ENCODE results near the gene RGS3. TPM values are rescaled to one million over a fixed set of nuclear protein-coding genes. Genes with fewer than 3 reads are reported as not detected.
A peak's percentile ranks its signal among the peaks of the same experiment; 100 is the strongest.

RGS3 gene
- total and polyA plus RNA-seq, 4 donors, result 33.5 to 54.9 (median 40.9) TPM

DNA sequence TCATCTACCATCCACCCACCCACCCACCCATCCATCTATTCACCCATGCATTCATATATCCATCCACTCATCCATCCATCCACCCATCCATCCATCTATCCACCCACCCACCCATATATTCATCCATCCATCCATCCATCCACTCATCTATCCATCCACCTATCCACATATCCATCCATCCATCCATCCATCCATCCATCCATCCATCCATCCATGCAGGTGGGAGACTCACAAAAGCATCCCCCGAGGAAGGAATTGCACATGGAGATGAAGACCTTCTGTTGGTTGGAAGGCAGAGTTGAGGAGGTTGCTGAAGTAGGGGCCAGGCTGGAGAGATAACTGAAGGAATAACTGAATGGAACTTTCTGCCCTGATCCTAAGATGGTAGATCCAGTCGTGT, 126.9 kb downstream of the RGS3 start:
- DNase-seq (ENCODE audit: low read depth in 4 of 6, low spot score in 6 of 6), result no peak
- H3K4me1 ChIP-seq (ENCODE audit: control insufficient read depth, insufficient read depth, low read length), result peaks cover 58% of the 10 kb centered on the region
- H3K27ac ChIP-seq (ENCODE audit: low read depth, low read length), result no peak overlapping the region
- 90% methylated on average over 2 of the region's 2 CpGs for WGBS (ENCODE audit: insufficient coverage)
- peaks cover 30% of the 10 kb centered on the region for H3K36me3 ChIP-seq (ENCODE audit: control insufficient read depth, insufficient read depth, low read length)
- H3K27me3 ChIP-seq (ENCODE audit: control insufficient read depth, insufficient read depth, low read length), result no peaks in the 10 kb centered on the region
- no peak overlapping the region for H3K4me3 ChIP-seq (ENCODE audit: low read depth, low read length)
- no peaks in the 10 kb centered on the region for H3K9me3 ChIP-seq (ENCODE audit: control insufficient read depth, insufficient read depth, low read length)

- Histone ChIP-seq H3K27ac (ENCODE audit: low read depth, low read length) (no peak overlapping the region), H3K4me3 (ENCODE audit: low read depth, low read length) (no peak overlapping the region), H3K9me3 (ENCODE audit: control insufficient read depth, insufficient read depth, low read length) (no peaks in the 10 kb centered on the region), H3K4me1 (ENCODE audit: control insufficient read depth, insufficient read depth, low read length) (peaks cover 63% of the 10 kb centered on the region), H3K36me3 (ENCODE audit: control insufficient read depth, insufficient read depth, low read length) (peaks cover 37% of the 10 kb centered on the region), H3K27me3 (ENCODE audit: control insufficient read depth, insufficient read depth, low read length) (no peaks in the 10 kb centered on the region)
- DNase-seq (ENCODE audit: low read depth in 4 of 6, low spot score in 6 of 6), result peak in 4 of 6 donors; percentile 60 to 88 (median 77)
- 48% methylated on average over 5 of the region's 20 CpGs for WGBS (ENCODE audit: insufficient coverage)
Observed at GRCh38 chr9:113590991-113591898, 127.7 kb downstream of the RGS3 start.

GRCh38 chr9:113591899-113592625, 128.5 kb downstream of the RGS3 start:
- peaks cover 44% of the 10 kb centered on the region for H3K36me3 ChIP-seq (ENCODE audit: control insufficient read depth, insufficient read depth, low read length)
- WGBS (ENCODE audit: insufficient coverage), result 72% methylated on average over 6 of the region's 7 CpGs
- no peaks in the 10 kb centered on the region for H3K27me3 ChIP-seq (ENCODE audit: control insufficient read depth, insufficient read depth, low read length)
- H3K9me3 ChIP-seq (ENCODE audit: control insufficient read depth, insufficient read depth, low read length), result no peaks in the 10 kb centered on the region
- H3K27ac ChIP-seq (ENCODE audit: low read depth, low read length), result no peak overlapping the region
- no peak overlapping the region for H3K4me3 ChIP-seq (ENCODE audit: low read depth, low read length)
- no peak for DNase-seq (ENCODE audit: low read depth in 4 of 6, low spot score in 6 of 6)
- H3K4me1 ChIP-seq (ENCODE audit: control insufficient read depth, insufficient read depth, low read length), result peaks cover 65% of the 10 kb centered on the region

DNA sequence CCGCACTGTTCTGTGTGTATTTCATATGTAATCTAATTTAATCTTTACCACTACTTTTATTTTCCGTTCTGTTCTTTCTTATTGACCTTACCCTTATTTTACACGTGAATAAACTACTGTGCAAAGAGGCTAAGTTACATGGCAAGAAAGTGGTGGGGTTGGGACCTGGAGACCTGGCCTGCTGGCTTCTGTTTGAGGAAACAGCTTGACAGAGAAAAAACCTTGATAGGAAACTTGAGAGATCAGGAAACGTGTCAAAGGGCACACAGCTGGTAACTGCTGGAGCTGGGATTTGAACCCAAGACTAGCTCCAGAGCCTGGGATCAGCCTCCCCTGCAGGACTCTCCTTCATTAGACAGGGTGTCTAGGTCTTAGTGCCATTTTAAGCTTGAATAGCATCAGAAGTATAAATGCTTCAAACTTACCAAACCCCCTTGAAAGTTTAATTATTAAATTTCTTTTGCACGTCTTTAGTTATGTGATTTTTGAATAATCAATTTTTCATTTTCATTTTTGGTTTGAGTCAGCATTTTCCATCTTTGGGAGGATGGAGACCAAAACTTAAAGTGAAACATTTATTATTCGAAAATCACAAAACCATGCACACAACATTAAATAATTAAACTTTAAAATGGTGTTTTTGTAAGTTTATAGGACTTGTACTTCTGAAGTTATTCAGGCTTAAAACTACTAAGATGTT, 129.5 kb downstream of the RGS3 start:
- no peak overlapping the region for H3K4me3 ChIP-seq (ENCODE audit: low read depth, low read length)
- peaks cover 47% of the 10 kb centered on the region for H3K36me3 ChIP-seq (ENCODE audit: control insufficient read depth, insufficient read depth, low read length)
- H3K9me3 ChIP-seq (ENCODE audit: control insufficient read depth, insufficient read depth, low read length), result no peaks in the 10 kb centered on the region
- no peaks in the 10 kb centered on the region for H3K27me3 ChIP-seq (ENCODE audit: control insufficient read depth, insufficient read depth, low read length)
- WGBS (ENCODE audit: insufficient coverage), result 60% methylated on average over 1 of the region's 6 CpGs
- DNase-seq (ENCODE audit: low read depth in 4 of 6, low spot score in 6 of 6), result no peak
- peak overlapping the region; percentile 84 for H3K27ac ChIP-seq (ENCODE audit: low read depth, low read length)
- H3K4me1 ChIP-seq (ENCODE audit: control insufficient read depth, insufficient read depth, low read length), result peaks cover 65% of the 10 kb centered on the region

DNA sequence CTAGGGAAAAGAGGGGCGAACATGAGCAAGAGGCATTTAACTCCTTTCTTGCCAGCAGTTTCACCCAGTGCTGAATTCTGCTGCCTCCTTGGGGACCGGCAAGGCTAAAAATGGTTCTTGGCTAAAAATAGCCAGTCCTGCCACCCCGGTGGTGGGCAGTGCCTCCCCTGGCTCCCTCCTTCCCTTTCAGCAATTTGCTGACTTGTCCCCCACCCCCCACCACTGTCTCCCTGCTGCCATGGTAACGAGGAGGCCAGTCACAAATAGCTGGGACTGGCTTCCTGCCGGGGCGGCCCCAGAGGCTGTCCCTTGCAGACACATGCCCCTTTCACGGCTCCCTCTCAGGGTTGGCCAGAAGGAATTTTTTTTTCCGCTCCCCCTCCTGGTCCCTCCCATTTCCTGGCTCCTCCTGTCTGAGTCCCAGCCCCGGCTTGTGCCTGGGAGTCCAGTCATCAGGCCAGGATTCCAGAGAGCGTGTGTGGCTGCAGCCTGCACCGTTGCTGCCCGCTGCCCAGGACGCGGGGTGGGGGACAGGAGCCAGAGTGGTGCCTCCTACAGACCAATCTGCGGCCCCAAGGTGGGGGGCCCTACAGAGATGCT, 130.3 kb downstream of the RGS3 start:
- peak overlapping the region; percentile 49 for H3K4me3 ChIP-seq (ENCODE audit: low read depth, low read length)

GRCh38 chr9:113594484-113595299, 131.2 kb downstream of the RGS3 start:
- 41% methylated on average over 19 of the region's 19 CpGs for WGBS (ENCODE audit: insufficient coverage)
- no peaks in the 10 kb centered on the region for H3K27me3 ChIP-seq (ENCODE audit: control insufficient read depth, insufficient read depth, low read length)
- DNase-seq (ENCODE audit: low read depth in 4 of 6, low spot score in 6 of 6), result no peak
- peaks cover 68% of the 10 kb centered on the region for H3K4me1 ChIP-seq (ENCODE audit: control insufficient read depth, insufficient read depth, low read length)
- H3K27ac ChIP-seq (ENCODE audit: low read depth, low read length), result peak overlapping the region; percentile 70
- H3K36me3 ChIP-seq (ENCODE audit: control insufficient read depth, insufficient read depth, low read length), result peaks cover 47% of the 10 kb centered on the region
- H3K4me3 ChIP-seq (ENCODE audit: low read depth, low read length), result peak overlapping the region; percentile 49
- H3K9me3 ChIP-seq (ENCODE audit: control insufficient read depth, insufficient read depth, low read length), result no peaks in the 10 kb centered on the region

More for the DNA sequence above, 130.3 kb downstream of the RGS3 start:
- Histone ChIP-seq H3K27ac (ENCODE audit: low read depth, low read length) (peak overlapping the region; percentile 84), H3K9me3 (ENCODE audit: control insufficient read depth, insufficient read depth, low read length) (no peaks in the 10 kb centered on the region), H3K4me1 (ENCODE audit: control insufficient read depth, insufficient read depth, low read length) (peaks cover 69% of the 10 kb centered on the region), H3K27me3 (ENCODE audit: control insufficient read depth, insufficient read depth, low read length) (no peaks in the 10 kb centered on the region), H3K36me3 (ENCODE audit: control insufficient read depth, insufficient read depth, low read length) (peaks cover 49% of the 10 kb centered on the region)
- DNase-seq (ENCODE audit: low read depth in 4 of 6, low spot score in 6 of 6), result peak; percentile 79 to 97 (median 92)
- WGBS (ENCODE audit: insufficient coverage), result 4% methylated on average over 15 of the region's 15 CpGs

DNA sequence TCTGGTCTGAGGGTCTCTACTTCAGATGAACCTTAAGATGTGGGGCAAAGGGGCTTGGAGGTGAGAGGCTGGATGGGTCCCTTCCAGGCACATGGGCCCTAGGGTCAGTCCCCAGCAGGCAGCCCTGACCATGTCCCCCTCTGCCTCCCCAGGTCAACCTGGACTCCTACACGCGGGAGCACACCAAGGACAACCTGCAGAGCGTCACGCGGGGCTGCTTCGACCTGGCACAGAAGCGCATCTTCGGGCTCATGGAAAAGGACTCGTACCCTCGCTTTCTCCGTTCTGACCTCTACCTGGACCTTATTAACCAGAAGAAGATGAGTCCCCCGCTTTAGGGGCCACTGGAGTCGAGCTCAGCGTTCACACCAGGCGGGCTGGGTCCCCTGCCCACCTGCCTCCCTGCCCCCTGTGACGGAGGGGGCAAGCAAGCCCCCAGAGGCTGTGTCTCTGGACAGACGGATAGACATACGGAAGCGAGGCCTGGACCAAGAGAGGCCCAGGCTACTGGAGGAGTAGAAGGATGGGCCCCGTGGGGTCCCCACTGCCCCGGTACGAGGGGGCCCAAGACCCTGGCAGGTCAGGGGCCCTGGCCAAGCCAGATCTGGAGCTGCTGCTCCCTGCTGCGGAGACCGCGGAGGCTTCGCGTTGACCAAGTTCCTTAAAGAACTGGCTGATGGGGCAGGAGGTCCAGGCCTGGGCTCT, 133.2 kb downstream of the RGS3 start:
- 90% methylated on average over 27 of the region's 27 CpGs for WGBS (ENCODE audit: insufficient coverage)
- Histone ChIP-seq H3K27ac (ENCODE audit: low read depth, low read length) (no peak overlapping the region), H3K4me3 (ENCODE audit: low read depth, low read length) (no peak overlapping the region), H3K4me1 (ENCODE audit: control insufficient read depth, insufficient read depth, low read length) (peaks cover 74% of the 10 kb centered on the region), H3K9me3 (ENCODE audit: control insufficient read depth, insufficient read depth, low read length) (no peaks in the 10 kb centered on the region), H3K36me3 (ENCODE audit: control insufficient read depth, insufficient read depth, low read length) (peaks cover 44% of the 10 kb centered on the region), H3K27me3 (ENCODE audit: control insufficient read depth, insufficient read depth, low read length) (peaks cover 2% of the 10 kb centered on the region)
- no peak for DNase-seq (ENCODE audit: low read depth in 4 of 6, low spot score in 6 of 6)

- 87% methylated on average over 10 of the region's 14 CpGs for WGBS (ENCODE audit: insufficient coverage)
- peaks cover 2% of the 10 kb centered on the region for H3K27me3 ChIP-seq (ENCODE audit: control insufficient read depth, insufficient read depth, low read length)
- peak overlapping the region; percentile 25 for H3K27ac ChIP-seq (ENCODE audit: low read depth, low read length)
- no peak for DNase-seq (ENCODE audit: low read depth in 4 of 6, low spot score in 6 of 6)
- no peak overlapping the region for H3K4me3 ChIP-seq (ENCODE audit: low read depth, low read length)
- no peaks in the 10 kb centered on the region for H3K9me3 ChIP-seq (ENCODE audit: control insufficient read depth, insufficient read depth, low read length)
- peaks cover 74% of the 10 kb centered on the region for H3K4me1 ChIP-seq (ENCODE audit: control insufficient read depth, insufficient read depth, low read length)
- peaks cover 44% of the 10 kb centered on the region for H3K36me3 ChIP-seq (ENCODE audit: control insufficient read depth, insufficient read depth, low read length)
Observed at GRCh38 chr9:113597390-113598241, 134.1 kb downstream of the RGS3 start.
